Panc1 (cell line): ENCODE data around the gene COG2. TPM values are rescaled to one million over a fixed set of nuclear protein-coding genes. Genes with fewer than 3 reads are reported as not detected.

Experiments used
- ATAC-seq: fragments of 200-7000 bp; cut with Tn5 transposase; 2 replicates; pipeline ENCODE4 v1.9.1; 2020; ENCODE audit warnings: mild to moderate bottlenecking, moderate library complexity
- BruUV-seq: library from RNA; stranded (reverse); fragments of 400-500 nt; replicated peaks from 2 replicates; lab custom pipeline; 2021; lab: Mats Ljungman, UMichigan
- CTCF ChIA-PET: fragments of 300-600 bp; sonication (Branson Sonifier 250); formaldehyde crosslinking; loops from one replicate; lab custom pipeline; 2022; ENCODE audit warnings: antibody characterized with exemption; lab: Charles Lee
- POLR2A ChIA-PET: fragments of 300-600 bp; sonication (Branson Sonifier 250); formaldehyde crosslinking; loops from one replicate; lab custom pipeline; 2022; ENCODE audit warnings: antibody characterized with exemption; lab: Charles Lee
- DNase-seq: peaks from one replicate; pipeline ENCODE4 v3.0.0-alpha.2; 2010; ENCODE audit warnings: low read depth, low spot score
- H3K27ac ChIP-seq: 2 replicates; pipeline ENCODE4 v1.5.1; 2011; ENCODE audit warnings: mild to moderate bottlenecking, low read length, inconsistent platforms
- H3K27me3 ChIP-seq: fragments of 200-500 bp; sonication (Bioruptor generic); 2 replicates; pipeline ENCODE4 v1.6.0; 2014; ENCODE audit warnings: low read length, inconsistent platforms; ENCODE audit not compliant: control insufficient read depth, insufficient read depth
- H3K36me3 ChIP-seq: fragments of 200-500 bp; sonication (Bioruptor generic); 2 replicates; pipeline ENCODE4 v1.5.1; 2014; ENCODE audit warnings: inconsistent platforms, mild to moderate bottlenecking, low read length, moderate library complexity; ENCODE audit not compliant: control insufficient read depth, insufficient read depth
- H3K4me1 ChIP-seq: 2 replicates; pipeline ENCODE4 v1.5.1; 2011; ENCODE audit warnings: inconsistent platforms, mild to moderate bottlenecking, low read length, moderate library complexity; ENCODE audit not compliant: control insufficient read depth, insufficient read depth
- H3K4me3 ChIP-seq, 2 experiments: 2 replicates each; pipeline ENCODE4 v1.5.1; 2011 to 2012; ENCODE audit warnings: low read depth in 2 of 2, low read length in 2 of 2, mild to moderate bottlenecking in 2 of 2, inconsistent platforms in 1 of 2, moderate library complexity in 1 of 2
- H3K9me3 ChIP-seq: fragments of 200-500 bp; sonication (Bioruptor generic); 2 replicates; pipeline ENCODE4 v1.5.1; 2014; ENCODE audit warnings: low read depth, mild to moderate bottlenecking, inconsistent platforms, low read length, moderate library complexity; ENCODE audit not compliant: control insufficient read depth, insufficient read depth
- CTCF ChIP-seq: fragments of 450-650 bp; IDR thresholded peaks from 2 replicates; pipeline ENCODE4 v1.5.1; 2017; ENCODE audit warnings: mild to moderate bottlenecking
- POLR2AphosphoS5 ChIP-seq: IDR thresholded peaks from 2 replicates; pipeline ENCODE4 v1.6.1; 2012; ENCODE audit warnings: mild to moderate bottlenecking, low read depth, low read length, moderate library complexity
- SIN3A ChIP-seq: IDR thresholded peaks from 2 replicates; pipeline ENCODE4 v1.6.1; 2012; ENCODE audit warnings: low read depth, mild to moderate bottlenecking, low read length, moderate library complexity, borderline replicate concordance; ENCODE audit not compliant: insufficient read depth
- TCF7L2 ChIP-seq: IDR thresholded peaks from 2 replicates; pipeline ENCODE4 v1.6.1; 2011; ENCODE audit warnings: mild to moderate bottlenecking, low read depth, low read length, inconsistent platforms
- in situ Hi-C: cut with HindIII; loops from 2 replicates; pipeline ENCODE4 v1.10.0; 2016; ENCODE audit warnings: low sequenced_read_pairs, low pct_unique_long_range_greater_than_20kb
- intact Hi-C: fragments of 100-400 bp; cut with micrococcal nuclease; formaldehyde crosslinking; loops from one replicate; pipeline ENCODE4 v1.10.0; 2022; ENCODE audit not compliant: unreplicated experiment
- total RNA-seq: library from RNA; stranded (reverse); gene quantifications from one replicate; pipeline ENCODE4 v1.2.1, GENCODE V29; 2021; ENCODE audit not compliant: unreplicated experiment
- TF ChIP-seq, protein P1 (sequence below), 2 experiments: IDR thresholded peaks; 2 replicates each; pipeline ENCODE4 v1.6.1; 2011 to 2012; ENCODE audit warnings: low read depth in 2 of 2, control low read depth in 1 of 2, low read length in 1 of 2, mild to moderate bottlenecking in 1 of 2, moderate library complexity in 1 of 2; ENCODE audit not compliant: insufficient read depth in 1 of 2

COG2 gene
- total RNA-seq, 1 experiment from 2014 or later: 20.5 TPM

DNA sequence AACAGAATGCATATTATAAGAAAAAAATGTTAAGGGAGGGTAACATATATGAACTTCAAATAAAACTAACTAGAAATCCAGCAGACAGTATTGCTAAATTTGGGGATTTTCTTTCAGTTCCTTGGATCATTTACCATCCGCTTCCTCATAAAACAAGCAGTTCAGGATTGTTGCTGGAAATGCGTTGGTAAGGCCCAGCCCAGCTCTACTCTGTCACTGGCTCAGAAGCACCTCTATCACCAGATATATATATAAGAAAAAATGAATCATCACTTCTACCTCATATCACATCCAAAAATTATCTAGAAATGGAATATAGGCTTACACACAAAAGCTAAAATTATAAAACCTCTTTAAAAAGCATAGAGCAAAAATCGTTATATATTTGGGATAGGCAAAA, 28.2 kb upstream of the COG2 start:
- intact Hi-C loops (no loop called here), in situ Hi-C loops (no loop called here)
- no TSS peak for BruUV-seq
- no peaks in the 10 kb centered on the region for H3K9me3 ChIP-seq
- peaks cover 13% of the 10 kb centered on the region for H3K27me3 ChIP-seq
- no peak overlapping the region for H3K4me3 ChIP-seq
- ChIA-PET POLR2A (no interaction called here), CTCF (no interaction called here)
- H3K27ac ChIP-seq: no peak overlapping the region
- no peak for DNase-seq
- TF ChIP-seq SIN3A (no peak), CTCF (no peak), POLR2AphosphoS5 (no peak), TCF7L2 (no peak)
- TF ChIP-seq, protein P1, sequence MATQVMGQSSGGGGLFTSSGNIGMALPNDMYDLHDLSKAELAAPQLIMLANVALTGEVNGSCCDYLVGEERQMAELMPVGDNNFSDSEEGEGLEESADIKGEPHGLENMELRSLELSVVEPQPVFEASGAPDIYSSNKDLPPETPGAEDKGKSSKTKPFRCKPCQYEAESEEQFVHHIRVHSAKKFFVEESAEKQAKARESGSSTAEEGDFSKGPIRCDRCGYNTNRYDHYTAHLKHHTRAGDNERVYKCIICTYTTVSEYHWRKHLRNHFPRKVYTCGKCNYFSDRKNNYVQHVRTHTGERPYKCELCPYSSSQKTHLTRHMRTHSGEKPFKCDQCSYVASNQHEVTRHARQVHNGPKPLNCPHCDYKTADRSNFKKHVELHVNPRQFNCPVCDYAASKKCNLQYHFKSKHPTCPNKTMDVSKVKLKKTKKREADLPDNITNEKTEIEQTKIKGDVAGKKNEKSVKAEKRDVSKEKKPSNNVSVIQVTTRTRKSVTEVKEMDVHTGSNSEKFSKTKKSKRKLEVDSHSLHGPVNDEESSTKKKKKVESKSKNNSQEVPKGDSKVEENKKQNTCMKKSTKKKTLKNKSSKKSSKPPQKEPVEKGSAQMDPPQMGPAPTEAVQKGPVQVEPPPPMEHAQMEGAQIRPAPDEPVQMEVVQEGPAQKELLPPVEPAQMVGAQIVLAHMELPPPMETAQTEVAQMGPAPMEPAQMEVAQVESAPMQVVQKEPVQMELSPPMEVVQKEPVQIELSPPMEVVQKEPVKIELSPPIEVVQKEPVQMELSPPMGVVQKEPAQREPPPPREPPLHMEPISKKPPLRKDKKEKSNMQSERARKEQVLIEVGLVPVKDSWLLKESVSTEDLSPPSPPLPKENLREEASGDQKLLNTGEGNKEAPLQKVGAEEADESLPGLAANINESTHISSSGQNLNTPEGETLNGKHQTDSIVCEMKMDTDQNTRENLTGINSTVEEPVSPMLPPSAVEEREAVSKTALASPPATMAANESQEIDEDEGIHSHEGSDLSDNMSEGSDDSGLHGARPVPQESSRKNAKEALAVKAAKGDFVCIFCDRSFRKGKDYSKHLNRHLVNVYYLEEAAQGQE (IDR thresholded peaks at IDR 0.05; ENCODE audit: insufficient read depth in 1 of 2, low read depth in 2 of 2, low read length in 1 of 2): no peak
- no peaks in the 10 kb centered on the region for H3K4me1 ChIP-seq
- ATAC-seq: no peak
- H3K36me3 ChIP-seq: no peaks in the 10 kb centered on the region

- ATAC-seq (no peak), DNase-seq (no peak)
- no peaks in the 10 kb centered on the region for H3K9me3 ChIP-seq
- no peak for TF ChIP-seq CTCF
- no peak for TF ChIP-seq POLR2AphosphoS5
- TF ChIP-seq, protein P1 (IDR thresholded peaks at IDR 0.05; ENCODE audit: insufficient read depth in 1 of 2, low read depth in 2 of 2, low read length in 1 of 2): no peak
- no peak for TF ChIP-seq SIN3A
- no peak overlapping the region for H3K27ac ChIP-seq
- H3K36me3 ChIP-seq: no peaks in the 10 kb centered on the region
- intact Hi-C loops (no loop called here), in situ Hi-C loops (no loop called here)
- BruUV-seq: no TSS peak
- H3K4me1 ChIP-seq: no peaks in the 10 kb centered on the region
- H3K4me3 ChIP-seq: no peak overlapping the region
- ChIA-PET POLR2A (no interaction called here), CTCF (no interaction called here)
- H3K27me3 ChIP-seq: peaks cover 10% of the 10 kb centered on the region
Measured at GRCh38 chr1:230618537-230618936, 23.7 kb upstream of the COG2 start.
